IMR-90 (cell line): ENCODE measurements around the gene TMEM141. TPM values are rescaled to one million over a fixed set of nuclear protein-coding genes. Genes with fewer than 3 reads are reported as not detected.
"Not testable (repeated sequence)": the region's sequence is repeated elsewhere in the genome, so short reads cannot be mapped to it uniquely, and the experiment has no call there.

Source experiments
- ATAC-seq: fragments of 200-7000 bp; cut with Tn5 transposase; 2 replicates; pipeline ENCODE4 v1.9.1; 2020; ENCODE audit warnings: low read depth, mild to moderate bottlenecking, moderate library complexity
- BruUV-seq: library from RNA; stranded (reverse); fragments of 400-500 nt; replicated peaks from 2 replicates; lab custom pipeline; 2021; lab: Mats Ljungman, UMichigan
- CTCF ChIA-PET: fragments of 300-600 bp; formaldehyde crosslinking; extraction: SDS; loops from one replicate; lab custom pipeline; 2021; ENCODE audit warnings: antibody characterized with exemption; lab: Yijun Ruan, JAX
- POLR2A ChIA-PET: fragments of 300-600 bp; sonication (Branson Sonifier 250); formaldehyde crosslinking; loops from one replicate; lab custom pipeline; 2022; ENCODE audit warnings: antibody characterized with exemption; ENCODE audit not compliant: unreplicated experiment; lab: Charles Lee
- DNase-seq: peaks from one replicate; pipeline ENCODE4 v3.0.0; 2013
- H2AFZ ChIP-seq: replicated peaks from 2 replicates; pipeline ENCODE3; 2013; ENCODE audit warnings: low read length, mild to moderate bottlenecking; ENCODE audit not compliant: poor library complexity
- H2AK5ac ChIP-seq: 2 replicates; pipeline ENCODE4 v1.6.1; 2013; ENCODE audit warnings: low read depth, low read length, inconsistent platforms
- H2AK9ac ChIP-seq: replicated peaks from 2 replicates; pipeline ENCODE3; 2013; ENCODE audit warnings: mild to moderate bottlenecking, low read depth, low read length, moderate library complexity; ENCODE audit not compliant: poor library complexity
- H2BK120ac ChIP-seq: 2 replicates; pipeline ENCODE4 v1.6.1; 2013; ENCODE audit warnings: low read depth, low read length, inconsistent platforms
- H2BK15ac ChIP-seq: 3 replicates; pipeline ENCODE4 v1.6.1; 2013; ENCODE audit warnings: low read depth, low read length, inconsistent platforms
- H2BK20ac ChIP-seq: 2 replicates; pipeline ENCODE4 v1.6.1; 2013; ENCODE audit warnings: low read depth, mild to moderate bottlenecking, inconsistent platforms, low read length, moderate library complexity
- H2BK5ac ChIP-seq: 2 replicates; pipeline ENCODE4 v1.6.1; 2013; ENCODE audit warnings: mild to moderate bottlenecking, low read depth, low read length, inconsistent platforms; ENCODE audit not compliant: poor library complexity, severe bottlenecking
- H3K14ac ChIP-seq: replicated peaks from 2 replicates; pipeline ENCODE4 v1.6.1; 2013; ENCODE audit warnings: low read depth, low read length, inconsistent platforms
- H3K18ac ChIP-seq: 2 replicates; pipeline ENCODE4 v1.6.1; 2013; ENCODE audit warnings: low read depth, low read length, control low read depth
- H3K23ac ChIP-seq: 2 replicates; pipeline ENCODE4 v1.6.1; 2013; ENCODE audit warnings: low read depth, low read length, inconsistent platforms
- H3K27ac ChIP-seq: 2 replicates; pipeline ENCODE4 v1.5.1; 2013; ENCODE audit warnings: mild to moderate bottlenecking, control low read depth, low read length; ENCODE audit not compliant: insufficient read depth
- H3K27me3 ChIP-seq: 2 replicates; pipeline ENCODE4 v1.6.1; 2013; ENCODE audit warnings: low read length; ENCODE audit not compliant: control insufficient read depth, insufficient read depth
- H3K36me3 ChIP-seq: 2 replicates; pipeline ENCODE4 v1.6.1; 2013; ENCODE audit warnings: low read length, mixed read lengths; ENCODE audit not compliant: control insufficient read depth, insufficient read depth
- H3K4ac ChIP-seq: 2 replicates; pipeline ENCODE4 v1.6.1; 2013; ENCODE audit warnings: low read depth, low read length, inconsistent platforms
- H3K4me1 ChIP-seq: 2 replicates; pipeline ENCODE4 v1.6.1; 2013; ENCODE audit warnings: low read length, mixed read lengths; ENCODE audit not compliant: control insufficient read depth, insufficient read depth
- H3K4me2 ChIP-seq: 2 replicates; pipeline ENCODE4 v1.6.1; 2013; ENCODE audit warnings: low read depth, mild to moderate bottlenecking, control low read depth, low read length, moderate library complexity
- H3K4me3 ChIP-seq: 2 replicates; pipeline ENCODE4 v1.5.1; 2013; ENCODE audit warnings: low read depth, mild to moderate bottlenecking, control low read depth, low read length, moderate library complexity; ENCODE audit not compliant: insufficient read depth
- H3K56ac ChIP-seq: 2 replicates; pipeline ENCODE4 v1.6.1; 2013; ENCODE audit warnings: low read length, inconsistent platforms; ENCODE audit not compliant: insufficient read depth; ENCODE audit errors: extremely low read depth
- H3K79me1 ChIP-seq, 2 experiments: 2 replicates each; pipeline ENCODE4 v1.6.1; 2013; ENCODE audit warnings: low read length in 2 of 2, inconsistent platforms in 1 of 2, low read depth in 1 of 2
- H3K9ac ChIP-seq: 2 replicates; pipeline ENCODE4 v1.6.1; 2013; ENCODE audit warnings: low read depth, low read length, control low read depth
- H3K9me1 ChIP-seq: 2 replicates; pipeline ENCODE4 v1.6.1; 2013; ENCODE audit warnings: low read length, inconsistent platforms; ENCODE audit not compliant: insufficient read depth
- H3K9me3 ChIP-seq: 2 replicates; pipeline ENCODE4 v1.6.1; 2013; ENCODE audit warnings: low read length; ENCODE audit not compliant: control insufficient read depth, insufficient read depth
- H4K20me1 ChIP-seq: 2 replicates; pipeline ENCODE4 v1.6.1; 2013; ENCODE audit warnings: low read length, inconsistent platforms; ENCODE audit not compliant: insufficient read depth
- H4K5ac ChIP-seq: 2 replicates; pipeline ENCODE4 v1.6.1; 2013; ENCODE audit warnings: mild to moderate bottlenecking, low read depth, low read length, control low read depth
- H4K8ac ChIP-seq, 2 experiments: 2 replicates each; pipeline ENCODE4 v1.6.1; 2013; ENCODE audit warnings: low read depth in 2 of 2, low read length in 2 of 2, control low read depth in 1 of 2, inconsistent platforms in 1 of 2
- H4K91ac ChIP-seq: 2 replicates; pipeline ENCODE4 v1.6.1; 2013; ENCODE audit warnings: low read depth, low read length, inconsistent platforms; ENCODE audit not compliant: insufficient read depth
- CHD1 ChIP-seq: IDR thresholded peaks from 2 replicates; pipeline ENCODE4 v1.6.1; 2012; ENCODE audit warnings: low read depth, low read length, improper control_type of control experiment
- NFE2L2 ChIP-seq: fragments of 150-350 bp; IDR thresholded peaks from 2 replicates; pipeline ENCODE4 v1.6.1; 2016; ENCODE audit warnings: low read depth, mild to moderate bottlenecking, low read length
- WGBS, 2 experiments: methylation state at CpG; one replicate each; pipeline versions ENCODE4 v1.1.5 to v1.1.7; 2013; ENCODE audit warnings: missing lambda C conversion rate in 2 of 2; ENCODE audit not compliant: insufficient read length in 1 of 2; ENCODE audit errors: extremely low coverage in 2 of 2; 5-methylcytosine and 5-hydroxymethylcytosine counted together
- dilution Hi-C: fragments of 300-500 bp; cut with HindIII; formaldehyde crosslinking; loops from one replicate; pipeline ENCODE4 v1.14.3; 2018; ENCODE audit warnings: low sequenced_read_pairs; ENCODE audit not compliant: unreplicated experiment
- in situ Hi-C: fragments of 300-500 bp; cut with MboI; formaldehyde crosslinking; loops from 3 replicates; pipeline ENCODE4 v1.14.3; 2019; ENCODE audit warnings: low sequenced_read_pairs, inconsistent platforms, mixed read lengths
- intact Hi-C: fragments of 100-400 bp; cut with micrococcal nuclease; formaldehyde crosslinking; loops from 2 replicates; pipeline ENCODE4 v1.10.0; 2022
- polyA plus RNA-seq, 3 experiments: library from polyadenylated mRNA; depleted of rRNA; stranded (reverse); fragments of >200 nt; gene quantifications; 2 replicates each; pipeline ENCODE4 v1.2.3, GENCODE V29; 2012; ENCODE audit warnings: low replicate concordance in 1 of 3
- total RNA-seq: library from RNA; depleted of rRNA; stranded (reverse); fragments of >200 nt; gene quantifications from 2 replicates; pipeline ENCODE4 v1.2.3, GENCODE V29; 2012

The TMEM141 gene
- total and polyA plus RNA-seq, 2 of the 4 experiments (the other 2 are of a cell fraction), result 39.1 to 77.8 TPM

GRCh38 chr9:136796238-136796774 lies 5.2 kb downstream of the TMEM141 start, which contains the start of gene CCDC183:
Gene CCDC183 (plus strand): TSS chr9:136796338. CDS start chr9:136796398, 60 bp downstream.
- Histone ChIP-seq H2BK5ac (no peak within 1 kb of the TSS), H4K8ac (no peak within 1 kb of the TSS), H3K27ac (no peak within 1 kb of the TSS), H3K4me1 (peaks cover 15% of the 10 kb centered on the region), H3K9me1 (no peaks in the 10 kb centered on the region), H3K36me3 (peaks cover 8% of the 10 kb centered on the region; the same call in 1 of the 2 replicates), H3K9ac (no peak within 1 kb of the TSS), H2BK15ac (no peak within 1 kb of the TSS), H4K5ac (no peak within 1 kb of the TSS), H3K18ac (no peak within 1 kb of the TSS), H2BK20ac (no peak within 1 kb of the TSS), H3K14ac (no peak within 1 kb of the TSS), H3K4ac (no peak within 1 kb of the TSS), H3K23ac (no peak within 1 kb of the TSS), H4K20me1 (peaks cover 17% of the 10 kb centered on the region), H3K4me2 (peak within 1 kb of the TSS; percentile 39), H4K91ac (no peak within 1 kb of the TSS), H3K4me3 (no peak within 1 kb of the TSS), H2AK9ac (no peak within 1 kb of the TSS), H3K27me3 (peaks cover 29% of the 10 kb centered on the region), H2AK5ac (no peak within 1 kb of the TSS), H3K9me3 (no peaks in the 10 kb centered on the region), H3K56ac (no peak within 1 kb of the TSS), H3K79me1 (peaks cover 3 to 23% of the 10 kb centered on the region in 2 experiments; a peak in 3 of 4 replicates), H2AFZ (no peak within 1 kb of the TSS), H2BK120ac (no peak within 1 kb of the TSS)
- WGBS, 2 experiments, result 33% methylated on average over 1 of the region's 5 CpGs; no CpG with 5 or more reads in 1 of the 2 experiments
- no TSS peak for BruUV-seq
- dilution Hi-C loops (no loop called here), in situ Hi-C loops (no loop called here), intact Hi-C loops (no loop called here)
- no peak for ATAC-seq
- POLR2A ChIA-PET, result no interaction called here
- TF ChIP-seq NFE2L2, result no peak
- TF ChIP-seq CHD1, result no peak
- CTCF ChIA-PET, result no interaction called here
- no peak for DNase-seq

GRCh38 chr9:136796775-136797347 lies 5.7 kb downstream of the TMEM141 start:
- H3K9me3 ChIP-seq, H3K36me3 ChIP-seq, H3K56ac ChIP-seq, H3K9me1 ChIP-seq, H3K9ac ChIP-seq, H2BK15ac ChIP-seq, H2AK5ac ChIP-seq, H2BK5ac ChIP-seq, POLR2A ChIA-PET, CTCF ChIA-PET, H3K4me3 ChIP-seq, H2BK120ac ChIP-seq, dilution Hi-C loops, H2BK20ac ChIP-seq, H2AK9ac ChIP-seq, intact Hi-C loops, H3K14ac ChIP-seq, H3K18ac ChIP-seq, H4K5ac ChIP-seq, H4K91ac ChIP-seq, H3K27ac ChIP-seq, H2AFZ ChIP-seq, in situ Hi-C loops, H3K23ac ChIP-seq, H4K8ac ChIP-seq, BruUV-seq, ATAC-seq, H3K4ac ChIP-seq: not testable (repeated sequence)
- Histone ChIP-seq H3K4me1 (peaks cover 14% of the 10 kb centered on the region), H3K4me2 (peak overlapping the region; percentile 39), H4K20me1 (peaks cover 16% of the 10 kb centered on the region), H3K27me3 (peaks cover 32% of the 10 kb centered on the region), H3K79me1 (peaks cover 0 to 17% of the 10 kb centered on the region in 2 experiments; a peak in 3 of 4 replicates)
- WGBS, 2 experiments, result no CpG with 5 or more reads among the region's 10 CpGs
- DNase-seq, result peak; percentile 71
